HepG2 (cell line): ENCODE results near the gene AGAP1. TPM values are rescaled to one million over a fixed set of nuclear protein-coding genes. Genes with fewer than 3 reads are reported as not detected.

Source experiments
- AHR ChIP-seq: IDR thresholded peaks from 2 replicates; pipeline ENCODE4 v1.6.1; 2018; ENCODE audit warnings: missing genetic modification reagents, missing compliant biosample characterization
- ARNTL ChIP-seq: sonication (generic); formaldehyde crosslinking; IDR thresholded peaks from 2 replicates; pipeline ENCODE4 v1.4.0; 2020; ENCODE audit warnings: mild to moderate bottlenecking, missing genetic modification reagents
- ATAD3A ChIP-seq: sonication (generic); formaldehyde crosslinking; IDR thresholded peaks from 2 replicates; pipeline ENCODE4 v1.4.0; 2020; ENCODE audit warnings: missing genetic modification reagents
- CHD4 ChIP-seq: fragments of 200-600 bp; sonication (generic); IDR thresholded peaks from 2 replicates; pipeline ENCODE4 v1.7.0; 2017; ENCODE audit warnings: mild to moderate bottlenecking, low read length, borderline replicate concordance
- HES4 ChIP-seq: sonication (generic); formaldehyde crosslinking; IDR thresholded peaks from 2 replicates; pipeline ENCODE4 v1.9.0; 2021; ENCODE audit warnings: mild to moderate bottlenecking, missing genetic modification reagents, borderline replicate concordance
- HMG20B ChIP-seq: conservative IDR thresholded peaks from 2 replicates; pipeline ENCODE4 v1.6.1; 2016; ENCODE audit warnings: missing genetic modification reagents, missing compliant biosample characterization
- MTA1 ChIP-seq: sonication (generic); formaldehyde crosslinking; IDR thresholded peaks from 2 replicates; pipeline ENCODE4 v1.4.0; 2020; ENCODE audit warnings: missing genetic modification reagents, mild to moderate bottlenecking, borderline replicate concordance
- MTA3 ChIP-seq: sonication (generic); formaldehyde crosslinking; IDR thresholded peaks from 2 replicates; pipeline ENCODE4 v1.4.0; 2020; ENCODE audit warnings: missing genetic modification reagents
- NFATC3 ChIP-seq: sonication (generic); formaldehyde crosslinking; IDR thresholded peaks from 2 replicates; pipeline ENCODE4 v1.5.1; 2020; ENCODE audit warnings: mild to moderate bottlenecking, missing genetic modification reagents
- ZNF251 ChIP-seq: sonication (generic); formaldehyde crosslinking; IDR thresholded peaks from 2 replicates; pipeline ENCODE4 v1.9.0; 2021; ENCODE audit warnings: mild to moderate bottlenecking, missing genetic modification reagents
- ZNF768 ChIP-seq: sonication (generic); formaldehyde crosslinking; IDR thresholded peaks from 2 replicates; pipeline ENCODE4 v1.4.0; 2020; ENCODE audit warnings: missing genetic modification reagents
- ZNF790 ChIP-seq: sonication (generic); formaldehyde crosslinking; IDR thresholded peaks from 2 replicates; pipeline ENCODE4 v1.8.0; 2022; ENCODE audit warnings: missing genetic modification reagents, mild to moderate bottlenecking, borderline replicate concordance
- ZNF883 ChIP-seq: sonication (generic); formaldehyde crosslinking; IDR thresholded peaks from 2 replicates; pipeline ENCODE4 v1.5.1; 2020; ENCODE audit warnings: mild to moderate bottlenecking, missing genetic modification reagents; ENCODE audit errors: not compliant biosample characterization
- polyA plus RNA-seq, 8 experiments: library from polyadenylated mRNA; depleted of rRNA in 3 of 8; stranded (reverse) in 7 of 8; unstranded in 1 of 8; fragments of >200 nt; fragmentation: Illumina TruSeq in 4 of 8; extraction: Trizol in 4 of 8; gene quantifications; 2 replicates each; pipeline versions ENCODE4 v1.2.1 to v1.2.3, GENCODE V29; 2011 to 2016; ENCODE audit warnings: low read depth in 4 of 8, missing spikeins in 1 of 8, mixed read lengths in 1 of 8; ENCODE audit not compliant: insufficient read depth in 1 of 8
- total RNA-seq, 5 experiments: library from RNA; depleted of rRNA; stranded (reverse); fragments of >200 nt; fragmentation: Illumina TruSeq; extraction: Trizol; gene quantifications; 2 replicates each; pipeline ENCODE4 v1.2.3, GENCODE V29; 2016; ENCODE audit warnings: low read depth in 1 of 5
- TF ChIP-seq, protein P1 (sequence below): sonication (generic); formaldehyde crosslinking; IDR thresholded peaks from 2 replicates; pipeline ENCODE4 v1.5.1; 2020; ENCODE audit warnings: mild to moderate bottlenecking, missing genetic modification reagents, borderline replicate concordance
- TF ChIP-seq, protein P2 (sequence below): sonication (generic); formaldehyde crosslinking; IDR thresholded peaks from 2 replicates; pipeline ENCODE4 v1.5.0; 2020; ENCODE audit warnings: mild to moderate bottlenecking, missing genetic modification reagents
- TF ChIP-seq, protein P3 (sequence below): sonication (generic); formaldehyde crosslinking; IDR thresholded peaks from 2 replicates; pipeline ENCODE4 v1.5.1; 2020; ENCODE audit warnings: mild to moderate bottlenecking, moderate library complexity, missing genetic modification reagents

The AGAP1 gene
- total and polyA plus RNA-seq, 2 of the 13 experiments (the other 11 are each of a cell fraction or from before 2014, with no cell fraction given), result 21.2 to 32.7 TPM

DNA sequence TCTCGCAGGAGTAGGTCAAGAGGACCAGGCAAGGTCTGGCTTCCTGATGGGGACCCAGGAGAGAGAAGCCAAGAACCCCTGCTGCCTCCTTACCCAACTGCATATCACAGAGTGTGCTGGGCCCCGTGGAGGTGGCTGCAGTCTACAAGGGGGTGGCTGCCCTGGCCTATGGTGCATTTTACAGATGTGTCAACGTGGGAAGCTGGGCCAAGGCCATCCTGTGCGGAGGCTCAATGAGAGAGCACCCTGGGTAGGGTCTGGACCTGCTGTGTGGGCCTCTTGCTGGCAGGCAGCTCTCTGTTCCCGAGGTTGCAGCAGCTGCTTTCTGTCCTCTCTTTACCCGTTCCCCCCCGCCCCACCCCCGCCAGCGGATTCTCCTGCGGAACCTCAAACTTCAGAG lies 612.9 kb downstream of the AGAP1 start (continued):
- TF ChIP-seq, protein P1, sequence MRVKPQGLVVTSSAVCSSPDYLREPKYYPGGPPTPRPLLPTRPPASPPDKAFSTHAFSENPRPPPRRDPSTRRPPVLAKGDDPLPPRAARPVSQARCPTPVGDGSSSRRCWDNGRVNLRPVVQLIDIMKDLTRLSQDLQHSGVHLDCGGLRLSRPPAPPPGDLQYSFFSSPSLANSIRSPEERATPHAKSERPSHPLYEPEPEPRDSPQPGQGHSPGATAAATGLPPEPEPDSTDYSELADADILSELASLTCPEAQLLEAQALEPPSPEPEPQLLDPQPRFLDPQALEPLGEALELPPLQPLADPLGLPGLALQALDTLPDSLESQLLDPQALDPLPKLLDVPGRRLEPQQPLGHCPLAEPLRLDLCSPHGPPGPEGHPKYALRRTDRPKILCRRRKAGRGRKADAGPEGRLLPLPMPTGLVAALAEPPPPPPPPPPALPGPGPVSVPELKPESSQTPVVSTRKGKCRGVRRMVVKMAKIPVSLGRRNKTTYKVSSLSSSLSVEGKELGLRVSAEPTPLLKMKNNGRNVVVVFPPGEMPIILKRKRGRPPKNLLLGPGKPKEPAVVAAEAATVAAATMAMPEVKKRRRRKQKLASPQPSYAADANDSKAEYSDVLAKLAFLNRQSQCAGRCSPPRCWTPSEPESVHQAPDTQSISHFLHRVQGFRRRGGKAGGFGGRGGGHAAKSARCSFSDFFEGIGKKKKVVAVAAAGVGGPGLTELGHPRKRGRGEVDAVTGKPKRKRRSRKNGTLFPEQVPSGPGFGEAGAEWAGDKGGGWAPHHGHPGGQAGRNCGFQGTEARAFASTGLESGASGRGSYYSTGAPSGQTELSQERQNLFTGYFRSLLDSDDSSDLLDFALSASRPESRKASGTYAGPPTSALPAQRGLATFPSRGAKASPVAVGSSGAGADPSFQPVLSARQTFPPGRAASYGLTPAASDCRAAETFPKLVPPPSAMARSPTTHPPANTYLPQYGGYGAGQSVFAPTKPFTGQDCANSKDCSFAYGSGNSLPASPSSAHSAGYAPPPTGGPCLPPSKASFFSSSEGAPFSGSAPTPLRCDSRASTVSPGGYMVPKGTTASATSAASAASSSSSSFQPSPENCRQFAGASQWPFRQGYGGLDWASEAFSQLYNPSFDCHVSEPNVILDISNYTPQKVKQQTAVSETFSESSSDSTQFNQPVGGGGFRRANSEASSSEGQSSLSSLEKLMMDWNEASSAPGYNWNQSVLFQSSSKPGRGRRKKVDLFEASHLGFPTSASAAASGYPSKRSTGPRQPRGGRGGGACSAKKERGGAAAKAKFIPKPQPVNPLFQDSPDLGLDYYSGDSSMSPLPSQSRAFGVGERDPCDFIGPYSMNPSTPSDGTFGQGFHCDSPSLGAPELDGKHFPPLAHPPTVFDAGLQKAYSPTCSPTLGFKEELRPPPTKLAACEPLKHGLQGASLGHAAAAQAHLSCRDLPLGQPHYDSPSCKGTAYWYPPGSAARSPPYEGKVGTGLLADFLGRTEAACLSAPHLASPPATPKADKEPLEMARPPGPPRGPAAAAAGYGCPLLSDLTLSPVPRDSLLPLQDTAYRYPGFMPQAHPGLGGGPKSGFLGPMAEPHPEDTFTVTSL (CRISPR knock-in tag), result no peak
- TF ChIP-seq MTA3, result no peak
- TF ChIP-seq ZNF790, result no peak
- no peak for TF ChIP-seq AHR (CRISPR knock-in tag)
- peak; percentile 97 for TF ChIP-seq ZNF768 (CRISPR knock-in tag)
- no peak for TF ChIP-seq ATAD3A
- TF ChIP-seq MTA1 (CRISPR knock-in tag), result no peak
- TF ChIP-seq ARNTL (CRISPR knock-in tag), result no peak
- no peak for TF ChIP-seq NFATC3 (CRISPR knock-in tag)
- no peak for TF ChIP-seq CHD4
- TF ChIP-seq, protein P2, sequence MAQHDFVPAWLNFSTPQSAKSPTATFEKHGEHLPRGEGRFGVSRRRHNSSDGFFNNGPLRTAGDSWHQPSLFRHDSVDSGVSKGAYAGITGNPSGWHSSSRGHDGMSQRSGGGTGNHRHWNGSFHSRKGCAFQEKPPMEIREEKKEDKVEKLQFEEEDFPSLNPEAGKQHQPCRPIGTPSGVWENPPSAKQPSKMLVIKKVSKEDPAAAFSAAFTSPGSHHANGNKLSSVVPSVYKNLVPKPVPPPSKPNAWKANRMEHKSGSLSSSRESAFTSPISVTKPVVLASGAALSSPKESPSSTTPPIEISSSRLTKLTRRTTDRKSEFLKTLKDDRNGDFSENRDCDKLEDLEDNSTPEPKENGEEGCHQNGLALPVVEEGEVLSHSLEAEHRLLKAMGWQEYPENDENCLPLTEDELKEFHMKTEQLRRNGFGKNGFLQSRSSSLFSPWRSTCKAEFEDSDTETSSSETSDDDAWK (CRISPR knock-in tag), result no peak
- no peak for TF ChIP-seq HMG20B (CRISPR knock-in tag)
- no peak for TF ChIP-seq ZNF251
- no peak for TF ChIP-seq HES4 (CRISPR knock-in tag)
- TF ChIP-seq, protein P3, sequence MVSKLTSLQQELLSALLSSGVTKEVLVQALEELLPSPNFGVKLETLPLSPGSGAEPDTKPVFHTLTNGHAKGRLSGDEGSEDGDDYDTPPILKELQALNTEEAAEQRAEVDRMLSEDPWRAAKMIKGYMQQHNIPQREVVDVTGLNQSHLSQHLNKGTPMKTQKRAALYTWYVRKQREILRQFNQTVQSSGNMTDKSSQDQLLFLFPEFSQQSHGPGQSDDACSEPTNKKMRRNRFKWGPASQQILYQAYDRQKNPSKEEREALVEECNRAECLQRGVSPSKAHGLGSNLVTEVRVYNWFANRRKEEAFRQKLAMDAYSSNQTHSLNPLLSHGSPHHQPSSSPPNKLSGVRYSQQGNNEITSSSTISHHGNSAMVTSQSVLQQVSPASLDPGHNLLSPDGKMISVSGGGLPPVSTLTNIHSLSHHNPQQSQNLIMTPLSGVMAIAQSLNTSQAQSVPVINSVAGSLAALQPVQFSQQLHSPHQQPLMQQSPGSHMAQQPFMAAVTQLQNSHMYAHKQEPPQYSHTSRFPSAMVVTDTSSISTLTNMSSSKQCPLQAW (CRISPR knock-in tag), result peak; percentile 39; the same call in 1 of the 2 replicates
- TF ChIP-seq ZNF883 (CRISPR knock-in tag), result no peak
